Vagina (tissue), 2 donors: ENCODE results near the gene BIVM. TPM values are rescaled to one million over a fixed set of nuclear protein-coding genes. Genes with fewer than 3 reads are reported as not detected.

Experiments
- DNase-seq, 2 donors: peaks; one replicate each; pipeline ENCODE4 v3.0.0-alpha.2; 2017; ENCODE audit errors: extremely low spot score in 2 of 2
- H3K27ac ChIP-seq: fragments of 200-600 bp; sonication (generic); one replicate; pipeline ENCODE4 v1.5.1; 2019
- H3K27me3 ChIP-seq: fragments of 200-600 bp; sonication (generic); one replicate; pipeline ENCODE4 v1.5.1; 2019
- H3K36me3 ChIP-seq, 2 donors: fragments of 200-600 bp; sonication (generic); one replicate each; pipeline ENCODE4 v1.5.1; 2017 to 2019
- H3K4me1 ChIP-seq: fragments of 200-600 bp; sonication (generic); one replicate; pipeline ENCODE4 v1.5.1; 2019
- H3K4me3 ChIP-seq, 2 donors: fragments of 200-600 bp; sonication (generic); 1 replicate in 1 of 2; 2 replicates in 1 of 2; pipeline ENCODE4 v1.5.1; 2016 to 2019
- H3K9me3 ChIP-seq: fragments of 200-600 bp; sonication (generic); one replicate; pipeline ENCODE4 v1.5.1; 2019
- CTCF ChIP-seq, 3 experiments: fragments of 450-650 bp in 2 of 3; fragments of 200-600 bp in 1 of 3; sonication (generic) in 1 of 3; IDR thresholded peaks; one replicate each; pipeline ENCODE4 v1.5.1; 2017 to 2019; ENCODE audit warnings: antibody characterized with exemption in 3 of 3, mild to moderate bottlenecking in 2 of 3, moderate library complexity in 2 of 3
- POLR2A ChIP-seq, 2 donors: fragments of 450-650 bp; IDR thresholded peaks; one replicate each; pipeline ENCODE4 v1.6.1; 2017; ENCODE audit warnings: antibody characterized with exemption in 2 of 2, mild to moderate bottlenecking in 2 of 2, moderate library complexity in 2 of 2
- POLR2AphosphoS5 ChIP-seq, 2 donors: sonication (generic); formaldehyde crosslinking; IDR thresholded peaks; one replicate each; pipeline ENCODE4 v1.9.0; 2017; ENCODE audit warnings: antibody characterized with exemption in 2 of 2, mild to moderate bottlenecking in 2 of 2, low read depth in 1 of 2; ENCODE audit not compliant: insufficient read depth in 1 of 2
- intact Hi-C: fragments of 100-400 bp; cut with DNase I; formaldehyde crosslinking; loops from one replicate; pipeline ENCODE4 v1.15.1; 2023
- total RNA-seq: library from RNA; depleted of rRNA; stranded (reverse); fragments of >200 nt; gene quantifications from one replicate; pipeline ENCODE4 v1.2.3, GENCODE V29; 2016

The BIVM gene
- total RNA-seq, 1 donor from 2014 or later: 12.3 TPM

GRCh38 chr13:102854675-102855074 lies 55.8 kb downstream of the BIVM start:
- Histone ChIP-seq H3K4me1 (peaks cover 2% of the 10 kb centered on the region), H3K27me3 (no peaks in the 10 kb centered on the region), H3K4me3 (no peak overlapping the region), H3K27ac (no peak overlapping the region), H3K36me3 (peaks cover 0 to 54% of the 10 kb centered on the region in 2 donors), H3K9me3 (no peaks in the 10 kb centered on the region)
- no peak for DNase-seq
- intact Hi-C loops: no loop called here
- TF ChIP-seq CTCF (IDR thresholded peaks at IDR 0.05) (no peak), POLR2AphosphoS5 (IDR thresholded peaks at IDR 0.05; ENCODE audit: insufficient read depth in 1 of 2, low read depth in 1 of 2) (no peak), POLR2A (IDR thresholded peaks at IDR 0.05) (no peak)

GRCh38 chr13:102856557-102856956 lies 57.6 kb downstream of the BIVM start:
- H3K4me1 ChIP-seq: no peaks in the 10 kb centered on the region
- H3K4me3 ChIP-seq: no peak overlapping the region
- peaks cover 0 to 72% of the 10 kb centered on the region in 2 donors for H3K36me3 ChIP-seq
- intact Hi-C loops: no loop called here
- no peak overlapping the region for H3K27ac ChIP-seq
- no peaks in the 10 kb centered on the region for H3K27me3 ChIP-seq
- no peak for DNase-seq
- H3K9me3 ChIP-seq: no peaks in the 10 kb centered on the region
- TF ChIP-seq POLR2AphosphoS5 (IDR thresholded peaks at IDR 0.05; ENCODE audit: insufficient read depth in 1 of 2, low read depth in 1 of 2) (no peak), POLR2A (IDR thresholded peaks at IDR 0.05) (no peak), CTCF (IDR thresholded peaks at IDR 0.05) (no peak)

- no peak overlapping the region for H3K4me3 ChIP-seq
- intact Hi-C loops: no loop called here
- no peak for DNase-seq
- no peak overlapping the region for H3K27ac ChIP-seq
- H3K4me1 ChIP-seq: no peaks in the 10 kb centered on the region
- no peak for TF ChIP-seq POLR2AphosphoS5 (IDR thresholded peaks at IDR 0.05; ENCODE audit: insufficient read depth in 1 of 2, low read depth in 1 of 2)
- TF ChIP-seq POLR2A (IDR thresholded peaks at IDR 0.05): no peak
- no peak for TF ChIP-seq CTCF (IDR thresholded peaks at IDR 0.05)
- no peaks in the 10 kb centered on the region for H3K27me3 ChIP-seq
- H3K36me3 ChIP-seq: peaks cover 11 to 95% of the 10 kb centered on the region in 2 donors
- H3K9me3 ChIP-seq: no peaks in the 10 kb centered on the region
Observed at GRCh38 chr13:102862624-102863210, 63.8 kb downstream of the BIVM start.

- H3K27ac ChIP-seq: no peak overlapping the region
- no peaks in the 10 kb centered on the region for H3K9me3 ChIP-seq
- H3K27me3 ChIP-seq: no peaks in the 10 kb centered on the region
- DNase-seq: no peak
- intact Hi-C loops: no loop called here
- H3K36me3 ChIP-seq: peaks cover 11 to 95% of the 10 kb centered on the region in 2 donors
- H3K4me1 ChIP-seq: no peaks in the 10 kb centered on the region
- TF ChIP-seq POLR2AphosphoS5 (IDR thresholded peaks at IDR 0.05; ENCODE audit: insufficient read depth in 1 of 2, low read depth in 1 of 2) (no peak), POLR2A (IDR thresholded peaks at IDR 0.05) (no peak), CTCF (IDR thresholded peaks at IDR 0.05) (no peak)
- no peak overlapping the region for H3K4me3 ChIP-seq
Observed at GRCh38 chr13:102863590-102863989, 64.7 kb downstream of the BIVM start.

- H3K4me3 ChIP-seq: no peak overlapping the region
- H3K4me1 ChIP-seq: peaks cover 13% of the 10 kb centered on the region
- no peak for TF ChIP-seq POLR2A (IDR thresholded peaks at IDR 0.05)
- TF ChIP-seq CTCF (IDR thresholded peaks at IDR 0.05): no peak
- no peak for TF ChIP-seq POLR2AphosphoS5 (IDR thresholded peaks at IDR 0.05; ENCODE audit: insufficient read depth in 1 of 2, low read depth in 1 of 2)
- no peaks in the 10 kb centered on the region for H3K27me3 ChIP-seq
- H3K36me3 ChIP-seq: peaks cover 8 to 75% of the 10 kb centered on the region in 2 donors
- intact Hi-C loops: no loop called here
- no peak overlapping the region for H3K27ac ChIP-seq
- H3K9me3 ChIP-seq: no peaks in the 10 kb centered on the region
- DNase-seq: no peak
Observed at GRCh38 chr13:102868366-102868936, 69.5 kb downstream of the BIVM start.
